Measurements from ENCODE around the gene PLTP.

- TF ChIP-seq CTCF (IDR thresholded peaks at IDR 0.05) (no peak), POLR2A (IDR thresholded peaks at IDR 0.05) (no peak)
These were observed 9.6 kb upstream of the PLTP start for GRCh38 chr20:45921337-45922189.
